HL-60 (cell line): Measurements from ENCODE around the gene CTRL.

Experiments
- DNase-seq, 2 experiments: peaks; one replicate each; pipeline ENCODE4 v3.0.0-alpha.2; 2010 to 2020; ENCODE audit warnings: low read depth in 1 of 2, low spot score in 1 of 2
- H3K27ac ChIP-seq: fragments of 250-450 bp; sonication (Bioruptor Pico); replicated peaks from 2 replicates; pipeline ENCODE4 v1.5.1; 2020; ENCODE audit warnings: mild to moderate bottlenecking, moderate library complexity
- H3K27me3 ChIP-seq: fragments of 250-450 bp; sonication (Bioruptor Pico); 2 replicates; pipeline ENCODE4 v1.5.1; 2021; ENCODE audit warnings: mild to moderate bottlenecking, moderate library complexity; ENCODE audit not compliant: insufficient read depth, poor library complexity, severe bottlenecking
- H3K4me3 ChIP-seq: replicated peaks from 2 replicates; pipeline ENCODE4 v1.5.1; 2011; ENCODE audit warnings: mild to moderate bottlenecking, control low read depth, low read length; ENCODE audit not compliant: insufficient read depth
- GABPA ChIP-seq: IDR thresholded peaks from 2 replicates; pipeline ENCODE4 v1.6.1; 2012; ENCODE audit warnings: low read depth
- POLR2AphosphoS5 ChIP-seq: IDR thresholded peaks from 2 replicates; pipeline ENCODE4 v1.6.1; 2012; ENCODE audit warnings: low read depth
- SPI1 ChIP-seq: IDR thresholded peaks from 2 replicates; pipeline ENCODE4 v1.6.1; 2012; ENCODE audit warnings: low read depth, mild to moderate bottlenecking, borderline replicate concordance
- TF ChIP-seq, protein P1 (sequence below): IDR thresholded peaks from one replicate; pipeline ENCODE4 v1.5.1; 2011; ENCODE audit warnings: low read length, control low read depth, inconsistent platforms; ENCODE audit not compliant: insufficient read depth
- TF ChIP-seq, protein P2 (sequence below): IDR thresholded peaks from 2 replicates; pipeline ENCODE4 v1.6.1; 2012; ENCODE audit warnings: low read depth; ENCODE audit not compliant: insufficient replicate concordance

CTRL gene

DNA sequence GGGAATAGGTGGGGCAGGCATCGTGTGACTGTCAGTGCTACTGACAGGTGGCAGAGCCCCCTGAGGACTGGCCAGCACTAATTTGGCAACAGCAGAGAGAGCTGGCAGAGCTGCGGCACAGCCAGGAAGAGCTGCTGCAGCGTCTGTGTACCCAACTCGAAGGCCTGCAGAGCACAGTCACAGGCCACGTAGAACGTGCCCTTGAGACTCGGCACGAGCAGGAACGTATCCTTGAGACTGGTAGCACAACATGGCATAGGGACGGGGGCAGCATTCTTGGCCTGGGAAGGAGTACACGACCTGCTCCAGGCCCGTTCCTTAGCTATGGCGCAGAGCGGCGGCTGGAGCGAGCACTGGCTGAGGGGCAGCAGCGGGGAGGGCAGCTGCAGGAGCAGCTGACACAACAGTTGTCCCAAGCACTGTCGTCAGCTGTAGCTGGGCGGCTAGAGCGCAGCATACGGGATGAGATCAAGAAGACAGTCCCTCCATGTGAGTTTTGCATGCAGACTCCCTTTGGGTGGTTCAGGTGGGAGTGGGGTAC, 50.0 kb downstream of the CTRL start:
- TF ChIP-seq, protein P1, sequence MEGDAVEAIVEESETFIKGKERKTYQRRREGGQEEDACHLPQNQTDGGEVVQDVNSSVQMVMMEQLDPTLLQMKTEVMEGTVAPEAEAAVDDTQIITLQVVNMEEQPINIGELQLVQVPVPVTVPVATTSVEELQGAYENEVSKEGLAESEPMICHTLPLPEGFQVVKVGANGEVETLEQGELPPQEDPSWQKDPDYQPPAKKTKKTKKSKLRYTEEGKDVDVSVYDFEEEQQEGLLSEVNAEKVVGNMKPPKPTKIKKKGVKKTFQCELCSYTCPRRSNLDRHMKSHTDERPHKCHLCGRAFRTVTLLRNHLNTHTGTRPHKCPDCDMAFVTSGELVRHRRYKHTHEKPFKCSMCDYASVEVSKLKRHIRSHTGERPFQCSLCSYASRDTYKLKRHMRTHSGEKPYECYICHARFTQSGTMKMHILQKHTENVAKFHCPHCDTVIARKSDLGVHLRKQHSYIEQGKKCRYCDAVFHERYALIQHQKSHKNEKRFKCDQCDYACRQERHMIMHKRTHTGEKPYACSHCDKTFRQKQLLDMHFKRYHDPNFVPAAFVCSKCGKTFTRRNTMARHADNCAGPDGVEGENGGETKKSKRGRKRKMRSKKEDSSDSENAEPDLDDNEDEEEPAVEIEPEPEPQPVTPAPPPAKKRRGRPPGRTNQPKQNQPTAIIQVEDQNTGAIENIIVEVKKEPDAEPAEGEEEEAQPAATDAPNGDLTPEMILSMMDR = no peak
- TF ChIP-seq GABPA = no peak
- no peak for TF ChIP-seq POLR2AphosphoS5
- no peak for TF ChIP-seq SPI1
- TF ChIP-seq, protein P2, sequence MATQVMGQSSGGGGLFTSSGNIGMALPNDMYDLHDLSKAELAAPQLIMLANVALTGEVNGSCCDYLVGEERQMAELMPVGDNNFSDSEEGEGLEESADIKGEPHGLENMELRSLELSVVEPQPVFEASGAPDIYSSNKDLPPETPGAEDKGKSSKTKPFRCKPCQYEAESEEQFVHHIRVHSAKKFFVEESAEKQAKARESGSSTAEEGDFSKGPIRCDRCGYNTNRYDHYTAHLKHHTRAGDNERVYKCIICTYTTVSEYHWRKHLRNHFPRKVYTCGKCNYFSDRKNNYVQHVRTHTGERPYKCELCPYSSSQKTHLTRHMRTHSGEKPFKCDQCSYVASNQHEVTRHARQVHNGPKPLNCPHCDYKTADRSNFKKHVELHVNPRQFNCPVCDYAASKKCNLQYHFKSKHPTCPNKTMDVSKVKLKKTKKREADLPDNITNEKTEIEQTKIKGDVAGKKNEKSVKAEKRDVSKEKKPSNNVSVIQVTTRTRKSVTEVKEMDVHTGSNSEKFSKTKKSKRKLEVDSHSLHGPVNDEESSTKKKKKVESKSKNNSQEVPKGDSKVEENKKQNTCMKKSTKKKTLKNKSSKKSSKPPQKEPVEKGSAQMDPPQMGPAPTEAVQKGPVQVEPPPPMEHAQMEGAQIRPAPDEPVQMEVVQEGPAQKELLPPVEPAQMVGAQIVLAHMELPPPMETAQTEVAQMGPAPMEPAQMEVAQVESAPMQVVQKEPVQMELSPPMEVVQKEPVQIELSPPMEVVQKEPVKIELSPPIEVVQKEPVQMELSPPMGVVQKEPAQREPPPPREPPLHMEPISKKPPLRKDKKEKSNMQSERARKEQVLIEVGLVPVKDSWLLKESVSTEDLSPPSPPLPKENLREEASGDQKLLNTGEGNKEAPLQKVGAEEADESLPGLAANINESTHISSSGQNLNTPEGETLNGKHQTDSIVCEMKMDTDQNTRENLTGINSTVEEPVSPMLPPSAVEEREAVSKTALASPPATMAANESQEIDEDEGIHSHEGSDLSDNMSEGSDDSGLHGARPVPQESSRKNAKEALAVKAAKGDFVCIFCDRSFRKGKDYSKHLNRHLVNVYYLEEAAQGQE = no peak
- no peak overlapping the region for H3K4me3 ChIP-seq
- H3K27ac ChIP-seq = no peak overlapping the region
- no peaks in the 10 kb centered on the region for H3K27me3 ChIP-seq
- DNase-seq = no peak

DNA sequence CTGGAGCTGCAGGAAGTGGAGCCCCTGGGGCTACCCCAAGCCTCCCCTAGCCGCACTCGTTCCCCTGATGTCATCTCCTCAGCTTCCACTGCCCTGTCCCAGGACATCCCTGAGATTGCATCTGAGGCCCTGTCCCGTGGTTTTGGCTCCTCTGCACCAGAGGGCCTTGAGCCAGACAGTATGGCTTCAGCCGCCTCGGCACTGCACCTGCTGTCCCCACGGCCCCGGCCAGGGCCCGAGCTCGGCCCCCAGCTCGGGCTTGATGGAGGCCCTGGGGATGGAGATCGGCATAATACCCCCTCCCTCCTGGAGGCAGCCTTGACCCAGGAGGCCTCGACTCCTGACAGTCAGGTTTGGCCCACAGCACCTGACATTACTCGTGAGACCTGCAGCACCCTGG, 51.1 kb downstream of the CTRL start:
- no peak for TF ChIP-seq GABPA
- TF ChIP-seq SPI1 = no peak
- TF ChIP-seq POLR2AphosphoS5 = no peak
- TF ChIP-seq, protein P1 = no peak
- TF ChIP-seq, protein P2 = no peak
- no peak overlapping the region for H3K4me3 ChIP-seq

DNA sequence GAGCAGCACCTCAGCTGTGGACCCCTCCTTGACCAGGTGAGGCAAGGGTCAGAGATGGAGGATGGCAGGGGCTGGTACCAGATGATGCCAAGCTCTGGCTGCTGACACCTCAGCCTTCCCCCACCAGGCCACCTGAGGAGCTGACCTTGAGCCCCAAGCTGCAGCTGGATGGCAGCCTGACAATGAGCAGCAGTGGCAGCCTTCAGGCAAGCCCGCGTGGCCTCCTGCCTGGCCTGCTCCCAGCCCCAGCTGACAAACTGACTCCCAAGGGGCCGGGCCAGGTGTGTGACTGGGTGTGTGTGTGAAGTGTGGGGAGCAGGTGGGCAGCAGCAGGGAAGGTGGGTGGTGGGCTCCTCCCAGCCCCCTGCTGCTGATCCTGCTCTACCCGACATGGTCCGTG, 51.7 kb downstream of the CTRL start:
- no peak overlapping the region for H3K4me3 ChIP-seq
- TF ChIP-seq POLR2AphosphoS5 (no peak), SPI1 (no peak)
- TF ChIP-seq, protein P1 = no peak
- H3K27me3 ChIP-seq = no peaks in the 10 kb centered on the region
- H3K27ac ChIP-seq = no peak overlapping the region
- no peak for DNase-seq

More for the DNA sequence above, 51.1 kb downstream of the CTRL start:
- Histone ChIP-seq H3K27me3 (no peaks in the 10 kb centered on the region), H3K27ac (no peak overlapping the region)
- DNase-seq = no peak
